HEK293T (cell line): Measurements from ENCODE around the gene PAFAH1B1.

Experiments
- ARNT ChIP-seq: fragments of 450-650 bp; IDR thresholded peaks from 2 replicates; pipeline ENCODE4 v1.6.1; 2017; ENCODE audit warnings: mild to moderate bottlenecking
- ELF4 ChIP-seq: fragments of 450-650 bp; IDR thresholded peaks from 2 replicates; pipeline ENCODE4 v1.6.1; 2017; ENCODE audit warnings: antibody characterized with exemption
- FOXA1 ChIP-seq: fragments of 450-650 bp; IDR thresholded peaks from 2 replicates; pipeline ENCODE4 v1.6.1; 2016; ENCODE audit warnings: mild to moderate bottlenecking

DNA sequence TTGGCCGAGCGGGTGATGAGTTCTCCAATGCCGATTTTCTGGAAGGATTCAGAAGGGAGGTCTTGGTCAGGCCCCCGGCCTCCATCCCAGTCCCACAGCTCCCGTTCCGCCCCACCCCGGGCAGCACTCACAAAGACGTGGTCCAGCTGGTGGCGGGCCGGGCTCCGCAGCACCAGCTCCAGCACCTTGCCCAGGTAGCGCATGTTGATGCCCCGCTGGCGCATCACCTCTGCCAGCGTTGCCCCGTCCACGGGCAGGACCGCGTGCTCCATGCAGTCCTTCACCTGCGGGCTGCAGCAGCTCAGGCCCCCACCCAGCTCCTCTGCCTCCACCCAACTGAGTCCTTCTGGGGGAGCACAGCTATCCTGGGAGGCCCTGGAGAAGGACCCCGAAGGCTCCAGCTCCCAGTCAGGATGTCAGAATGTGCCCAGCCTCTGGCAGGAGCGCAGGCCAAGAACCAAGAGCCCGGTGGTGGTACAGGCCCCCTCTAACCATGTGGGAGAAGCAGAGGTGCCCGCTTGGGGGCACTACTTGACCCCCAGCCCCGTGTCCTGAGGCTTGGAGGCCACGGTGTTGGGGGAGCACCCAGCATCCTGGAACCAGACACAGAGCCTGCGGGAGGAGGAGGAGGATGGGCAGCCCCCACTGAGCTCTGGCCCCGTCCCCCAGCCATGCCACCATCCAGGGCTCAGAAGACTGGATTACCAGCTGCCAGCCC lies 101.9 kb downstream of the PAFAH1B1 start:
- no peak for TF ChIP-seq FOXA1
- TF ChIP-seq ELF4 = no peak
- no peak for TF ChIP-seq ARNT
